Measurements from ENCODE around the gene IFI16.
A peak's percentile ranks its signal among the peaks of the same experiment; 100 is the strongest.
"Not testable (repeated sequence)": the region's sequence is repeated elsewhere in the genome, so short reads cannot be mapped to it uniquely, and the experiment has no call there.

Gene IFI16

GRCh38 chr1:159008744-159009188 lies 941 bp upstream of the IFI16 start:
- DNase-seq = peak; percentile 26

- DNase-seq = no peak
Measured at GRCh38 chr1:159009287-159009686, 420 bp upstream of the IFI16 start.

DNA sequence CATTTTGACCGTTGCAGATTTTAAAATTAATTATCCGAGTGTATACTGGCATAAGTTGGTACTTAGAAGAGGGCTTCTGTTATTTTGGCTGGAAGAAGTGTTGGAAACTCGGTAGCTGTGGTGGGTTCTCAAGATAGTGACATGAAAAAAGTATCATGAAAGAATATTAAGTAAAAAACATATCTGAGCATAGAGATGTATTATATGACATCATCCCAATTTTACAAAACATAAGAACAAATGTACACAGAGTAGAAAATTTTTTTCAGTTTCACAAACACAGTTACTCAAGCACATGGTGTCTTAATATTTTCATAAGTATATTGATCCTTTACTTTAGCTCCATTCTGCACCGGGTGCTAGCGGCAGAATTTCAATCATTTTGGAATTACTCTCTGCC lies 684 bp downstream of the IFI16 start:
- DNase-seq = no peak

- DNase-seq = not testable (repeated sequence)
Measured at GRCh38 chr1:159011001-159011400, 1.3 kb downstream of the IFI16 start.

GRCh38 chr1:159011751-159012150 lies 2.0 kb downstream of the IFI16 start:
- no peak for DNase-seq

- DNase-seq = no peak
Measured at GRCh38 chr1:159012495-159012894, 2.8 kb downstream of the IFI16 start.

DNA sequence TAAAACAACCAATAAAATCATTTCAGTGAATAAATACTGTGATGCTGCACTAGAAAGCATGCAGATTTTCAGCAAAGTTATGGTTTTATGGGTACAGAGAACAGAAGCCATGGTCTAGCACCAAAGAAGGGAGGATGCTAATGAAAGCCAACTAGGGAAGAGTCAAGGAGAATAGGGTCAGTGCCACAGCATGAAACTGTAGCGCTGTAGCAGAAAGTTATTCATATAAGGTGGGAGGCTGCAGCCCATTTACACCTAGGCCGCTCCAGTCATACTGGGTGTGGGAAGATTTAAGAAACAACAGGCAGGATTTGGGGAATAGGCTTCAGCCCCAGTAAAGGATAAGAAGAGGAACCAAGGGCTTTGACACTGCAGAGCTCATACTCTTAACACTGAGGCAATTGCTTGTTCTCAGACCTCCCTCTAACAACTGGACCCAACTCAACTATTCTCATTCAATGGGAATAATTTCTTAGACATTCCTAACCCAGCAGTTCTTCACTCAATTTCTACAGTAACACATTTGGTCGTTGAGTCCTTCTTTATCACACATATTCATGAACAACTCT lies 4.4 kb downstream of the IFI16 start:
- no peak for DNase-seq

DNA sequence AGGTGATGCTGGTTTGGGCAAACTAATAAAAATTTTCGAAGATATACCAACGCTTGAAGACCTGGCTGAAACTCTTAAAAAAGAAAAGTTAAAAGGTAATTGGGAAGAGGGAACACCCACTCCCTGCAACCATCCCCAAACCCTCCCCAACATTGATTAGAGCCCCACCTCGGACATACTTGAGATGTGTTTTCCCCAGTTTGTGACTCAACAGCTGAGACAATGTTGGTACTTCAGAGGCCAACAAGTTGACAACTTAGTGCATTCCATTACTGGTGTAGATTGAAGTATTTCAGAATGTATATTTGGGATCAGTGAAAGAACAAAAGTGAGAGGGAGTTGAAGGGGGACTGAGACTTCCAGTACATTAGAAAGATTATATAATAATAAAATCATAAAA lies 5.1 kb downstream of the IFI16 start:
- DNase-seq = no peak

DNA sequence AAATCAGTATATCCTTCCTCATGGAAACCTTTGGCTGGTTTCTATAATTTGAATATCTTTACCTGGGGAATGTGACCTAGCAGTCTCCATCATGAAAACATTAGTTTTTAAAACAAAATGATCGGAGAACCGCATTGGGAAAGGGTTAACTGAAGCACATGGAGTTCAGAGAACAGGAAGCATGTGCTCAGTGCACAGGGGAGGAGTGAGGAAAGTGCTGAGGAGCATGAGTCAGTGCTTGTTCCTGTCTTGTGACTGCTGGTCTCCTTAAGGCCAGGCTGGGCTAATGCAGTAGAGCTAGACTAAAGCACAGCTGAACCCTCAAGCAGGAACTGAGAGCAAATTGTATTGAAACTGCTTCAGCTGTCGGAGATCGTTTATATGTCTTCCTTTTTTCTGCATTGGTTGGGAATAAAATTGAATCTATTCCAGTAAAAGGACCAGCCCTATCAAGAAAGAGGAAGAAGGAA lies 5.8 kb downstream of the IFI16 start:
- DNase-seq = peak; percentile 78

- DNase-seq = no peak
Measured at GRCh38 chr1:159023723-159024122, 14.0 kb downstream of the IFI16 start.

- DNase-seq = no peak
Measured at GRCh38 chr1:159025043-159025442, 15.3 kb downstream of the IFI16 start.

- not testable (repeated sequence) for DNase-seq
Measured at GRCh38 chr1:159026841-159027240, 17.1 kb downstream of the IFI16 start.

GRCh38 chr1:159030311-159030710 lies 20.6 kb downstream of the IFI16 start:
- DNase-seq = no peak

- DNase-seq = peak; percentile 25
Measured at GRCh38 chr1:159030877-159031447, 21.3 kb downstream of the IFI16 start.

DNA sequence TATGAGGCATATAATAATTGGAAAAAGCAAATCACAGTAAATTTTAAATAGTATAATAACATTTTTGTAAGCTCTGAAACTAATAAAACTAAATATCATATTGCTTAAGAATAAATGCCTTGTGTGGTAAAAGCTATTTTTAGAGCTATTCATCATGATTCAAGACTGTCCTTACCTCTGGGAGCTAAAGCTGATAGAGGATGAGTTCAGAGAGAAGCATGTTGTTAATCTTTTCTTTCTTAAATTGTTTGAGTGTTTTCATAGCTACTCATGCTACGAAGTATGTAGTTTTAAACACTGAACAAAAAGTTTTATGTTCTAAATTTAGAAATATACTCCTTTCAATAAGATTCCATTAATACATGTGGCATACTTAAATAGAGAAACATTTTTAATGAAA lies 30.5 kb downstream of the IFI16 start:
- DNase-seq = peak; percentile 82

DNA sequence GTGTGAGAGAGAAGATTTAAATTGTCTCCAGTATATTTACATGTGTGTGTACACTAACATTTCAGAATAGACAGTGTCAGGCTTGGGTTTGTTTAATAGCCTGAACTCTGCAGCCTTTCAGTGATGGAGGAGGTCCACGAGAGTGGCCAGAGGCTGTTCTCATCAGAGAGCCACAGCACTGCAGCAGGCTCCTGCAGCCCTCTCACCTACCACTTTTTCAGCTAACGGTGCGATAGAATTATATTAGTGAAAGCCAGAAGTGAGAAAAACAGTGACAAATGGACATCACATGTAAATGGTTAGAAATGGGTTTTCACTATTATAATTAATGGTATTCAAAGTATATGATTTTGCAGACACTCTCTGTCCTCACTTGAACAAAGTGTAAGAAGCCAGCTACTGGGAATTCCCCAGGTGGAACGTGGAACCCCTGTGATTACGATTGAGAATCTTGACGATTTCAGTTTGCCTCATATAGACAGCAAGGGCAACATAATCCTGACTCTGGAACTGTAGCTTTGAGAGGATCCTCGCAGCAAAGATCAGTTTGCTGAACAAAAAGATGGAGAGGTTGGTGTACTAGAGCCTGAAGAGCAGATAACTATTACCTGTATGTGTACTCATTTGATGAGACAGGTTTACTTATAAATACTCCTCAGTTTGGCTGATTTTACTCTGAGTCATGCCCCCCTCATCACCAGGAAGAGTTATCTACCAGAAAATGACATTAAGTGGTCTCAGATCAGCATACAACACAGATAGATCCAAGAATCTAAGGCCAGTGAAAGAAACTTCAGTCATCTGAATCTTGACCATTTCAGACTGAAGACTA lies 31.4 kb downstream of the IFI16 start:
- no peak for DNase-seq

DNA sequence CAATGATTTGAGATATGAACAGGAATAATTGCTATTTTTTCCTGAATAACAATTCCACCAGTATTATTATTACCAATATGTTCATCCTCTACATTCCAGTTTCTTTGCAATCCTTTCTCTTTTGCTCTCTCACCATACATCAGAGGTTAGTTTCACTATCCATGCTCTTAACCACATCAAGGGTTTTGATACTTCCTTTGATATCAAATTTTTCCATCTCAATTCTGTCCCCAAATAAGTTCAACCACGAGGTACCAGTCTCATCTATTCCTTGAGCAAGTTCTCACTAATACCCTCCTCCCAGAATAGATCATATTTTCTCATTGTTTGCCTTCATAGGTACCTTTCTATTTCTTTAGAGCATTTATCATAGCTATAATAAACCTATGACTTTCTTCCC lies 36.8 kb downstream of the IFI16 start:
- not testable (repeated sequence) for DNase-seq

DNA sequence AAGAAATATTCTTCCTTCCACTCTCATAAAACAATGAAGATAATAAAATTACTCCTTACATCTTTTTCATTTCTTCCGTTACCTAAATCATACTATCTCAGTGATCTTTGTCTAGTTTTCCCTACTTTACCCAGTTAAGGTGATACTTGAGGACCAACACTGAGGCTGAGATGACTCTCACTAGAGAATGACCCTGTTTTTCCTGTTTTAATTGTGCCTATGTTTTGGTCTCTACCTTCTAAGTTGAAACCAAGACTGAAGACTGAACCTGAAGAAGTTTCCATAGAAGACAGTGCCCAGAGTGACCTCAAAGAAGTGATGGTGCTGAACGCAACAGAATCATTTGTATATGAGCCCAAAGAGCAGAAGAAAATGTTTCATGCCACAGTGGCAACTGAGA lies 41.7 kb downstream of the IFI16 start:
- no peak for DNase-seq

DNA sequence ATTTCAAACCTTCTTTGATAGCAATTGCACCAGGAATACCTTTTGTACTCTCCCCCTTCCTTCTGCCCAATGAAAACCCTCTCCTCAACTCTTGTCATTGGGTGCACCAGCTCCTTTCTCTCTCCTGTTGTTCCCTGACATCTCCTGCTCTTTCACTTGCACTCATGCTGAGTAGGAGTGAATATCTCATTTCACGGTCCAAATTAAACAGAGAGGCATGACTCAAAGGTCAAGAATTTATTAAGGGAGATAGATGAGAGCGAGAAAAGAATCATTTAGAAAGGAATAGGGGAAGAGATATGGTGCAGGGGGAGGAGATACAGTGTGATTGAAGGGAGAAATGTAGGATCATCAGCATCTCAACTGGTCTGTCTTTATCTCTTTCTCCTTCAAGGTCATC lies 44.7 kb downstream of the IFI16 start:
- DNase-seq = peak; percentile 12

DNA sequence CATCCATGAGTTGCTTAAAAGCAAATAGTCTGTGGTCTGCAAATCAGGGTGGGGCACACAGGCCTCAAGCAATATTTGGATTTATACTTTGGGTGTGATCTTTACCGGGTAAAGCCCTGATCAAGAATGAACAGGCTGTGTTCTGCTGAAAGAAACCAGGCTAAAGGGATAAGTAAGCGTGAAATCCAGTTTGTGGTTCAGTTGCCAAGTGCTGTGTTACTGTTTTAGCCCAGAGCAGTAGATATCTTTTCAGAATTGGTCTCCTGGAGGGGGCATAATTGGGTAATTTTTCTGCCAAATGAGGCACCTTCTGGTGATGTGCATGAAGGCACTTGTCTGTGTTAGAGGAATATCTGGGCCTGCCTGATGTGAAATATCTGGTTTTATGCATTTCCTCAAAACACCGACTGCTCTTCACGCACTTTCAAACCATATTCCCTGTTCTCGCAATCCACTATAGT lies 45.5 kb downstream of the IFI16 start:
- DNase-seq = no peak

GRCh38 chr1:159056069-159056698 lies 46.5 kb downstream of the IFI16 start:
- DNase-seq = no peak

GRCh38 chr1:159058751-159059150 lies 49.0 kb downstream of the IFI16 start:
- no peak for DNase-seq

GRCh38 chr1:159065106-159065505 lies 55.4 kb downstream of the IFI16 start:
- DNase-seq = no peak

DNA sequence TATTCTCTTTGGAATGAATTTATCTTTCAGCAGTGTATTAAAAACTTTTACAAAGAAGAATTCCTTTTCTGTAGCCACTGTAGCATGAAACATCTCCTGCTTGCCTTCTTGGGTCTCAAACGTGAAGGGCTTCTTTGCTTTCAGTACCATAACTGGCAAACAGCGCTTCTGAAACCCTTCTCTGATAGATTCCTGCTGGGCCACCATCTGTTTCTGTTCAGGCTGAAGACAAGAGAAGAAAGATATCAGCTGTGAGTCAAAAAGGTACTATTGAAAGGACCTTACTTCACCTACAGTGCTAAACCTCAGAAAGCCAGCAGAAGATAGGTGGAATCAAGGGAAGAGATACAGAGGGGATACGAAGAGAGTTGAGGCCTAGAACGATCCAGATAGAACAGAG lies 56.4 kb downstream of the IFI16 start:
- DNase-seq = no peak

All from fibroblast of upper back skin (primary cell).